ENCODE results near the gene HERPUD1.

GRCh38 chr16:56980201-56980535, 48.2 kb downstream of the HERPUD1 start:
- TF ChIP-seq, protein P1, sequence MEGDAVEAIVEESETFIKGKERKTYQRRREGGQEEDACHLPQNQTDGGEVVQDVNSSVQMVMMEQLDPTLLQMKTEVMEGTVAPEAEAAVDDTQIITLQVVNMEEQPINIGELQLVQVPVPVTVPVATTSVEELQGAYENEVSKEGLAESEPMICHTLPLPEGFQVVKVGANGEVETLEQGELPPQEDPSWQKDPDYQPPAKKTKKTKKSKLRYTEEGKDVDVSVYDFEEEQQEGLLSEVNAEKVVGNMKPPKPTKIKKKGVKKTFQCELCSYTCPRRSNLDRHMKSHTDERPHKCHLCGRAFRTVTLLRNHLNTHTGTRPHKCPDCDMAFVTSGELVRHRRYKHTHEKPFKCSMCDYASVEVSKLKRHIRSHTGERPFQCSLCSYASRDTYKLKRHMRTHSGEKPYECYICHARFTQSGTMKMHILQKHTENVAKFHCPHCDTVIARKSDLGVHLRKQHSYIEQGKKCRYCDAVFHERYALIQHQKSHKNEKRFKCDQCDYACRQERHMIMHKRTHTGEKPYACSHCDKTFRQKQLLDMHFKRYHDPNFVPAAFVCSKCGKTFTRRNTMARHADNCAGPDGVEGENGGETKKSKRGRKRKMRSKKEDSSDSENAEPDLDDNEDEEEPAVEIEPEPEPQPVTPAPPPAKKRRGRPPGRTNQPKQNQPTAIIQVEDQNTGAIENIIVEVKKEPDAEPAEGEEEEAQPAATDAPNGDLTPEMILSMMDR (conservative IDR thresholded peaks at IDR 0.05): no peak
- no peak for TF ChIP-seq ZFX (IDR thresholded peaks at IDR 0.05)
